Loucy (cell line): ENCODE results near the gene TMED5.

Experiments
- EZH2phosphoT487 ChIP-seq: fragments of 200-600 bp; IDR thresholded peaks from 2 replicates; pipeline ENCODE4 v1.6.1; 2018; ENCODE audit warnings: antibody characterized with exemption, mild to moderate bottlenecking, moderate library complexity, borderline replicate concordance
- TF ChIP-seq, protein P1 (sequence below): fragments of 200-600 bp; sonication (generic); conservative IDR thresholded peaks from 2 replicates; pipeline ENCODE4 v1.5.1; 2014; ENCODE audit warnings: mild to moderate bottlenecking, antibody characterized with exemption, low read length

DNA sequence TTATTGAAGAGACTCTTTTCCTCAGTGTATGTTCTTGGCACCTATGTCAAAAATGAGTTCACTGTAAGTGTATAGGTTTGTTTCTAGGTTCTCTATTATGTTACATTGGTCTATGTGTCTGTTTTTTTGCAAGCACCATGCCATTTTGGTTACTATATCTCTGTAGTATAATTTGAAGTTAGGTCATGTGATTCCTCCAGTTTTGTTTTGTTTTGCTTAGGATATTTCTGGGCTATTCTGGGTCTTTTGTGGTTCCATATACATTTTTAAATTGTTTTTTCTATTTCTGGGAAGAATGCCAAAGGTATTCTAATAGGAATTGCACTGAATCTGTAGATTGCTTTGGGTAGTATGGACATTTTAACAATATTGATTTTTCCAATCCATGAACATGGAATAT lies 13.2 kb downstream of the TMED5 start:
- TF ChIP-seq, protein P1, sequence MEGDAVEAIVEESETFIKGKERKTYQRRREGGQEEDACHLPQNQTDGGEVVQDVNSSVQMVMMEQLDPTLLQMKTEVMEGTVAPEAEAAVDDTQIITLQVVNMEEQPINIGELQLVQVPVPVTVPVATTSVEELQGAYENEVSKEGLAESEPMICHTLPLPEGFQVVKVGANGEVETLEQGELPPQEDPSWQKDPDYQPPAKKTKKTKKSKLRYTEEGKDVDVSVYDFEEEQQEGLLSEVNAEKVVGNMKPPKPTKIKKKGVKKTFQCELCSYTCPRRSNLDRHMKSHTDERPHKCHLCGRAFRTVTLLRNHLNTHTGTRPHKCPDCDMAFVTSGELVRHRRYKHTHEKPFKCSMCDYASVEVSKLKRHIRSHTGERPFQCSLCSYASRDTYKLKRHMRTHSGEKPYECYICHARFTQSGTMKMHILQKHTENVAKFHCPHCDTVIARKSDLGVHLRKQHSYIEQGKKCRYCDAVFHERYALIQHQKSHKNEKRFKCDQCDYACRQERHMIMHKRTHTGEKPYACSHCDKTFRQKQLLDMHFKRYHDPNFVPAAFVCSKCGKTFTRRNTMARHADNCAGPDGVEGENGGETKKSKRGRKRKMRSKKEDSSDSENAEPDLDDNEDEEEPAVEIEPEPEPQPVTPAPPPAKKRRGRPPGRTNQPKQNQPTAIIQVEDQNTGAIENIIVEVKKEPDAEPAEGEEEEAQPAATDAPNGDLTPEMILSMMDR: no peak
- TF ChIP-seq EZH2phosphoT487: no peak
